Measurements from ENCODE around the gene FAM177A1. TPM values are rescaled to one million over a fixed set of nuclear protein-coding genes. Genes with fewer than 3 reads are reported as not detected.

Gene FAM177A1
- total RNA-seq, 1 experiment from 2014 or later, result 46.7 TPM

- CTCF ChIA-PET, result no interaction called here
- Histone ChIP-seq H3K4me1 (ENCODE audit: control insufficient read depth, insufficient read depth, low read length) (no peaks in the 10 kb centered on the region), H3K4me3 (ENCODE audit: low read depth in 2 of 2, low read length in 2 of 2) (no peak overlapping the region), H3K9me3 (ENCODE audit: control insufficient read depth, insufficient read depth, low read depth, low read length) (no peaks in the 10 kb centered on the region), H3K27me3 (ENCODE audit: control insufficient read depth, insufficient read depth, low read length) (no peaks in the 10 kb centered on the region), H3K36me3 (ENCODE audit: control insufficient read depth, insufficient read depth, low read length) (no peaks in the 10 kb centered on the region; the same call in 1 of the 2 replicates), H3K27ac (ENCODE audit: low read length) (no peak overlapping the region)
- TF ChIP-seq CTCF (IDR thresholded peaks at IDR 0.05) (no peak), TCF7L2 (IDR thresholded peaks at IDR 0.05; ENCODE audit: low read depth, low read length) (no peak), SIN3A (IDR thresholded peaks at IDR 0.05; ENCODE audit: borderline replicate concordance, insufficient read depth, low read depth, low read length) (no peak), POLR2AphosphoS5 (IDR thresholded peaks at IDR 0.05; ENCODE audit: low read depth, low read length) (no peak)
- TF ChIP-seq, protein P1, sequence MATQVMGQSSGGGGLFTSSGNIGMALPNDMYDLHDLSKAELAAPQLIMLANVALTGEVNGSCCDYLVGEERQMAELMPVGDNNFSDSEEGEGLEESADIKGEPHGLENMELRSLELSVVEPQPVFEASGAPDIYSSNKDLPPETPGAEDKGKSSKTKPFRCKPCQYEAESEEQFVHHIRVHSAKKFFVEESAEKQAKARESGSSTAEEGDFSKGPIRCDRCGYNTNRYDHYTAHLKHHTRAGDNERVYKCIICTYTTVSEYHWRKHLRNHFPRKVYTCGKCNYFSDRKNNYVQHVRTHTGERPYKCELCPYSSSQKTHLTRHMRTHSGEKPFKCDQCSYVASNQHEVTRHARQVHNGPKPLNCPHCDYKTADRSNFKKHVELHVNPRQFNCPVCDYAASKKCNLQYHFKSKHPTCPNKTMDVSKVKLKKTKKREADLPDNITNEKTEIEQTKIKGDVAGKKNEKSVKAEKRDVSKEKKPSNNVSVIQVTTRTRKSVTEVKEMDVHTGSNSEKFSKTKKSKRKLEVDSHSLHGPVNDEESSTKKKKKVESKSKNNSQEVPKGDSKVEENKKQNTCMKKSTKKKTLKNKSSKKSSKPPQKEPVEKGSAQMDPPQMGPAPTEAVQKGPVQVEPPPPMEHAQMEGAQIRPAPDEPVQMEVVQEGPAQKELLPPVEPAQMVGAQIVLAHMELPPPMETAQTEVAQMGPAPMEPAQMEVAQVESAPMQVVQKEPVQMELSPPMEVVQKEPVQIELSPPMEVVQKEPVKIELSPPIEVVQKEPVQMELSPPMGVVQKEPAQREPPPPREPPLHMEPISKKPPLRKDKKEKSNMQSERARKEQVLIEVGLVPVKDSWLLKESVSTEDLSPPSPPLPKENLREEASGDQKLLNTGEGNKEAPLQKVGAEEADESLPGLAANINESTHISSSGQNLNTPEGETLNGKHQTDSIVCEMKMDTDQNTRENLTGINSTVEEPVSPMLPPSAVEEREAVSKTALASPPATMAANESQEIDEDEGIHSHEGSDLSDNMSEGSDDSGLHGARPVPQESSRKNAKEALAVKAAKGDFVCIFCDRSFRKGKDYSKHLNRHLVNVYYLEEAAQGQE (IDR thresholded peaks at IDR 0.05; ENCODE audit: insufficient read depth in 1 of 2, low read depth in 2 of 2, low read length in 1 of 2), result no peak
- POLR2A ChIA-PET, result no interaction called here
- ATAC-seq (no peak), DNase-seq (ENCODE audit: low read depth, low spot score) (no peak)
- in situ Hi-C loops (cut with HindIII; ENCODE audit: low pct_unique_long_range_greater_than_20kb, low sequenced_read_pairs) (no loop called here), intact Hi-C loops (cut with micrococcal nuclease; ENCODE audit: unreplicated experiment) (no loop called here)
- BruUV-seq (replicated peaks), result no TSS peak
These were observed 66.6 kb downstream of the FAM177A1 start for GRCh38 chr14:35112641-35113040.

- Histone ChIP-seq H3K9me3 (ENCODE audit: control insufficient read depth, insufficient read depth, low read depth, low read length) (no peaks in the 10 kb centered on the region), H3K4me1 (ENCODE audit: control insufficient read depth, insufficient read depth, low read length) (no peaks in the 10 kb centered on the region), H3K4me3 (ENCODE audit: low read depth in 2 of 2, low read length in 2 of 2) (no peak overlapping the region), H3K27ac (ENCODE audit: low read length) (no peak overlapping the region), H3K27me3 (ENCODE audit: control insufficient read depth, insufficient read depth, low read length) (no peaks in the 10 kb centered on the region), H3K36me3 (ENCODE audit: control insufficient read depth, insufficient read depth, low read length) (no peaks in the 10 kb centered on the region; the same call in 1 of the 2 replicates)
- DNase-seq (ENCODE audit: low read depth, low spot score) (no peak), ATAC-seq (no peak)
- intact Hi-C loops (cut with micrococcal nuclease; ENCODE audit: unreplicated experiment), result no loop called here
- ChIA-PET POLR2A (no interaction called here), CTCF (no interaction called here)
- in situ Hi-C loops (cut with HindIII; ENCODE audit: low pct_unique_long_range_greater_than_20kb, low sequenced_read_pairs), result no loop called here
- no TSS peak for BruUV-seq (replicated peaks)
- TF ChIP-seq CTCF (IDR thresholded peaks at IDR 0.05) (no peak), TCF7L2 (IDR thresholded peaks at IDR 0.05; ENCODE audit: low read depth, low read length) (no peak), POLR2AphosphoS5 (IDR thresholded peaks at IDR 0.05; ENCODE audit: low read depth, low read length) (no peak), SIN3A (IDR thresholded peaks at IDR 0.05; ENCODE audit: borderline replicate concordance, insufficient read depth, low read depth, low read length) (no peak)
- TF ChIP-seq, protein P1 (IDR thresholded peaks at IDR 0.05; ENCODE audit: insufficient read depth in 1 of 2, low read depth in 2 of 2, low read length in 1 of 2), result no peak
These were observed 67.4 kb downstream of the FAM177A1 start for GRCh38 chr14:35113308-35113950.
